Left ventricle myocardium inferior (tissue), 1 donor: Measurements from ENCODE around the gene KAZN. TPM values are rescaled to one million over a fixed set of nuclear protein-coding genes. Genes with fewer than 3 reads are reported as not detected.

Source experiments
- DNase-seq: peaks from one replicate; pipeline ENCODE4 v3.0.0-alpha.2; 2020
- H3K27ac ChIP-seq: fragments of 200-600 bp; replicated peaks from 2 replicates; pipeline ENCODE4 v1.8.0; 2021
- H3K27me3 ChIP-seq: fragments of 200-600 bp; 2 replicates; pipeline ENCODE4 v1.8.0; 2021; ENCODE audit warnings: low read depth
- H3K36me3 ChIP-seq: fragments of 200-600 bp; 2 replicates; pipeline ENCODE4 v1.8.0; 2021
- H3K4me1 ChIP-seq: fragments of 200-600 bp; 2 replicates; pipeline ENCODE4 v1.8.0; 2021
- H3K4me3 ChIP-seq: fragments of 200-600 bp; 2 replicates; pipeline ENCODE4 v1.8.0; 2021; ENCODE audit warnings: mild to moderate bottlenecking, moderate library complexity
- H3K9me3 ChIP-seq: fragments of 200-600 bp; replicated peaks from 2 replicates; pipeline ENCODE4 v1.8.0; 2021
- intact Hi-C: fragments of 100-400 bp; cut with micrococcal nuclease; formaldehyde crosslinking; loops from one replicate; pipeline ENCODE4 v1.11.0; 2022
- total RNA-seq: library from RNA; stranded (reverse); fragmentation: NEBNext Ultra II Directional; extraction: Animal tissue kit (Norgen Biotek cat#: 25700); gene quantifications from one replicate; pipeline ENCODE4 v1.2.1, GENCODE V29; 2021
- TF ChIP-seq, protein P1 (sequence below): fragments of 200-600 bp; IDR thresholded peaks from 2 replicates; pipeline ENCODE4 v1.8.0; 2021; ENCODE audit warnings: antibody characterized with exemption, mild to moderate bottlenecking, borderline replicate concordance
- donor health status: DM: no; HTN: yes; CAD: no; lungs with severe emphysema.

The KAZN gene
- total RNA-seq, 1 donor from 2014 or later = 2.2 TPM

DNA sequence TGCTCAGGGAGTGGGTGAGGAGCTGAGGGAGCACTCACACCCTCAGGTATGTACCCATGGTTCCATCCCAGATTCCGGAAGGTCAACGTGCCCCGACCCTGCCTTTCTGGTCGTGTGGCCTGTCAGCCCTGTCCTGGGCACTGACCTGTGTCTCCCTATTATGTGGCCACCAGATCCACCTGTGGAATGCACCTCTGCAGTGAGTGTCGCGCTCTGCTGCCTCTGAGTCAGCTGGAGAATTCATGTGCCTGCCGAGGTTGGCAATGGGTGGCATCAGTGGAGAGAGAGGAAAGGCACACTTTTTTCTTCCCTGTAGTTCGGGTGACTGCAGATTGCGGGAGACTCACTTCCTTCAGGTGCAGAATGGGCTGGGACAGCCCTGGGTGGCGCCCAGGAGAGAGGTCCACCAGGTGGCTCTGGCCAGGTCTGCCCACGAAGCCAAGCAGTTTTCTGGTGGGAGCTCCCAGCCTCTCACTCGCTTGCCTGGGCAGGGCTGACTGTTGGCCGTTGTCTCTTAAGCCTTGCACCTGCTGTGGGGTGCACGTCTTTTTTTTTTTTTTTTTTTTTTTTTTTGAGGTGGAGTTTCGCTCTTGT is 378.9 kb downstream of the KAZN start:
- H3K27ac ChIP-seq = no peak overlapping the region
- intact Hi-C loops = no loop called here

DNA sequence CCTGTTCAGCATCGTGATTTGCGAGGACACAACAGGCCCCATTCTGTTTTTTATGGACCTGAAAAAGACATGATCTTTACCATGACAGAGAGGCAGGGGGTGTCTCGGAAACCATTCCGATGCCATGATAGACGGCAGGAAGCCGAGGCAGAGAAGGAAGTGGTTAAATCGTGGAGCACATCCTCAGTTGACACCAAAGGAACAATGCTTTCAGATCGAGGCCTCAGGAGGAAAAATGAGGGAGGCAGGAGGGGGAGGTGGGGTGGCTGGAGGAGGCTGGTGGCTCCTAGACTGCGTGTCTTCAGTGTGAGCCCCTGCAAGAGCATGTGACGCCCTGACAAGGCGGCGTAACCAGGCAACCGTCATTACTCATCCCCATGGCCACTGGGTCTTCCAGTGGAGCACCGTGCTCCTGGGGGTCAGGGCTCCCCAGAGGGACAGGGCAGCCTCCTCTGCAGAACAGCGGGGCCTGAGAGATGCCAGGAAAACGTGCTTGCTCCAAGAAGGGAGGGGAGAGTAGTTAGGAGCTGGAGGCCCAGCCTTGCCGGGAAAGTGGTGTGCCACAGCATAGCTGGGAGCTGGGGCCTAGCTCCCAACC is 382.2 kb downstream of the KAZN start:
- TF ChIP-seq, protein P1, sequence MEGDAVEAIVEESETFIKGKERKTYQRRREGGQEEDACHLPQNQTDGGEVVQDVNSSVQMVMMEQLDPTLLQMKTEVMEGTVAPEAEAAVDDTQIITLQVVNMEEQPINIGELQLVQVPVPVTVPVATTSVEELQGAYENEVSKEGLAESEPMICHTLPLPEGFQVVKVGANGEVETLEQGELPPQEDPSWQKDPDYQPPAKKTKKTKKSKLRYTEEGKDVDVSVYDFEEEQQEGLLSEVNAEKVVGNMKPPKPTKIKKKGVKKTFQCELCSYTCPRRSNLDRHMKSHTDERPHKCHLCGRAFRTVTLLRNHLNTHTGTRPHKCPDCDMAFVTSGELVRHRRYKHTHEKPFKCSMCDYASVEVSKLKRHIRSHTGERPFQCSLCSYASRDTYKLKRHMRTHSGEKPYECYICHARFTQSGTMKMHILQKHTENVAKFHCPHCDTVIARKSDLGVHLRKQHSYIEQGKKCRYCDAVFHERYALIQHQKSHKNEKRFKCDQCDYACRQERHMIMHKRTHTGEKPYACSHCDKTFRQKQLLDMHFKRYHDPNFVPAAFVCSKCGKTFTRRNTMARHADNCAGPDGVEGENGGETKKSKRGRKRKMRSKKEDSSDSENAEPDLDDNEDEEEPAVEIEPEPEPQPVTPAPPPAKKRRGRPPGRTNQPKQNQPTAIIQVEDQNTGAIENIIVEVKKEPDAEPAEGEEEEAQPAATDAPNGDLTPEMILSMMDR = no peak
- Histone ChIP-seq H3K36me3 (no peaks in the 10 kb centered on the region), H3K27ac (no peak overlapping the region), H3K9me3 (no peaks in the 10 kb centered on the region), H3K4me3 (no peak overlapping the region), H3K27me3 (no peaks in the 10 kb centered on the region), H3K4me1 (no peaks in the 10 kb centered on the region)
- intact Hi-C loops = no loop called here
- no peak for DNase-seq

More for the DNA sequence above, 378.9 kb downstream of the KAZN start:
- peaks cover 10% of the 10 kb centered on the region for H3K9me3 ChIP-seq
- no peaks in the 10 kb centered on the region for H3K36me3 ChIP-seq
- TF ChIP-seq, protein P1 = no peak
- H3K4me3 ChIP-seq = no peak overlapping the region
- DNase-seq = no peak
- H3K4me1 ChIP-seq = peaks cover 3% of the 10 kb centered on the region
- H3K27me3 ChIP-seq = no peaks in the 10 kb centered on the region

DNA sequence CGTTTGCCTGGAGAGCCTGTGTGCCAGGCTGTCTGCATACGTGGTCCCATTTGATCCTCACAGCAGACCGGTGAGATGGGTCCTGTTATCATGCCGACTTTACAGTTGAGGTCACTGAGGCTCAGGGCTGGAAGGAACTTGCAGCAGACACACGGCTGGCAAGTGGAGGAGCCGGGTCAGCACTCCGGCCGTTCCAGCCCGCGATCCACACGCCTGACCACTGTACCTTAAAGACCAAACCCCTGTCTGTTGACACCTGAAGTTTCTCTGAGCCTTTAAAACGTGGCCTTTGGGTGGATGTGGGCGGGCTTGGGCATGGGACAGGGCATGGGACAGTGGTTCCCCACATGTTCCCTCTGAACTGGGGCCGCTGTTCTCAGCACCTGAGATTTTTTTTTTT is 383.5 kb downstream of the KAZN start:
- Histone ChIP-seq H3K4me1 (no peaks in the 10 kb centered on the region), H3K36me3 (no peaks in the 10 kb centered on the region), H3K9me3 (no peaks in the 10 kb centered on the region), H3K27ac (no peak overlapping the region), H3K4me3 (no peak overlapping the region), H3K27me3 (no peaks in the 10 kb centered on the region)
- DNase-seq = no peak
- TF ChIP-seq, protein P1 = no peak
- intact Hi-C loops = no loop called here

DNA sequence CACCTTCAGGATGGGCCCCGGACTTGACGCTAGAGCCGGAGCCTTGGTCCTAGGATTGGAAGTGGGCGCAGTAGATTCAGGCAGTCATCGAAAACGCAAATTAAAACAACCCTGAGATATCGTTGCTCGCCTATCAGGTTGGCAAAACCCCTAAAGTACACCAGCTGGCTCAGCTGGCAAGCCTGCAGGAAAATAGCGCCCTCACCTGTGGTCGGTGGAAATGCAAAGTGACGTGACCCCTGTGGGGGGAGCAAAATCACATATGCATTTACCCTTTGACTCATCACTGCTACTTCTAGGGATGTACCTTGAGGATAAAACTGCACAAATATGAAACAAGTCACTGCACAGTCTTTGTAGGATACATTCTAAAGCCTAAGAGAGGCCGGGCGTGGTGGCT is 384.8 kb downstream of the KAZN start:
- intact Hi-C loops = no loop called here
- Histone ChIP-seq H3K4me3 (no peak overlapping the region), H3K36me3 (no peaks in the 10 kb centered on the region), H3K9me3 (no peaks in the 10 kb centered on the region), H3K27me3 (no peaks in the 10 kb centered on the region), H3K4me1 (peaks cover 7% of the 10 kb centered on the region), H3K27ac (no peak overlapping the region)
- no peak for DNase-seq
- TF ChIP-seq, protein P1 = no peak

DNA sequence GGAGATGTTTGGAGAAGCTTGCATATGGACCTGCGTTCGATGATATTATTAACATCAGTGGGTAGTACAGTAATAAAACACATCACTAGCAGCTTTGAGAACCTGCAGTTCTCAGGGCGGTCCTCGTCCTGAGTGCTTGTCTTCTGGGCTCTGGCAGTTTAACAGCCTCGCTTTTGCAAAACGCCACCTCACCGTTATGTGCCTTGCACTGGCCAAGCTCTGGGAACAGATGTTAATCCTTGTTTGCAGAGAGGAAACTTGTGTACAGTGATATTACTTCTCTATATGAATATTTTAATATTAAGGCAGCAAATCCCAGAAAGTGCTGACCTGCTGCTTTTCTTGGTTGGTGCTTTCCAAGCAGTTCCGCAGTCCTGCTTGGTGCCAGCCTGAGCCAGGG is 387.7 kb downstream of the KAZN start:
- intact Hi-C loops = no loop called here
- no peaks in the 10 kb centered on the region for H3K36me3 ChIP-seq
- H3K9me3 ChIP-seq = no peaks in the 10 kb centered on the region
- peaks cover 9% of the 10 kb centered on the region for H3K4me1 ChIP-seq
- no peak overlapping the region for H3K4me3 ChIP-seq
- no peak for DNase-seq
- TF ChIP-seq, protein P1 = no peak
- H3K27ac ChIP-seq = no peak overlapping the region
- no peaks in the 10 kb centered on the region for H3K27me3 ChIP-seq
